ENCODE data around the gene KLHL17. TPM values are rescaled to one million over a fixed set of nuclear protein-coding genes. Genes with fewer than 3 reads are reported as not detected.

The KLHL17 gene
- total and polyA plus RNA-seq, 9 of the 15 experiments (the other 6 are each of a cell fraction or from before 2014, with no cell fraction given) = 0.14 to 84.8 (median 13.0) TPM

DNA sequence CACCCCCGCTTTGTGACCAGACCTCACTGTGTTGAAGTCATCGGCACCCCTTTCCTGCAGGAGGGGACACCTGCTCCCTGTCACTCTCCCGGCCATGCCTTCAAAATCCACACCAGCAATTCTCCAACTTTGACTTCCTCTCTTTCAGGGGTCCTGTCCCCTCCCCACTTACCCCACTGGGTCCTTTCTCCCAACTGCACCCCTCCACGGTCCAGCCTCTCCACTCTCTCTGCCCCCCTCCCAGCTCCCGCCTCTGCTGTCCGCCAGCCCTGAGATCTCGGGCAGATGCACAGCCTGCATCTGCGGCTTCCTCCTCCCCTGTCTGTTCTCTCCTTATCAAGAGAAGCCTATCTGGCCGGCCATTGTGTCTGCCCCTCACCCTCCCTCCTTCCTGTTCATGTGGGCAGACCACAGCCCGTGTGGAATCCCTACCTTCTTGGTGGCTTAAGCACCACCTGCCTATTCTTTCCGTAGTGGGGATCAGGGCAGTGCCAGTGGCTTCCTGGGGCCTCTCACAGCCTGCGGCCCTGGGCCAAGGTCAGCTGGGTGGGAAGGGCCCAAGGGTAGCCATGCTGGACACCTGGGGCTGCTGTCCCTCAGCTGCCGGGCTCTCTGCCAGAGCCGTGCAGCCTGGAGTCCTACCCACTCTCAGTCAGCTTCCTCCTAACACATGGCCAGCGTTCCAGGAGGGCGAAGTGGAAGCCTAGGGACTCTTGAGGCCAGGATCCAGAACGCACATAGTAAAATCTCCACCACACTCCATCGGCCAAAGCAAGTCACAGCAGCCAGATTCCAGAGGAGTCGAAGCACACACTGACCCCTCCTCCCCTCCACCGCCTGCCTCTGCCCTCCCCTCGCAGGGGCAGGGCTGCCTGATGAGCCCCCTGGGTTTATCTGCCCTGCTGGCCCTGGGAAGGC, 44.7 kb downstream of the KLHL17 start (continued):
- TF ChIP-seq, protein P1, sequence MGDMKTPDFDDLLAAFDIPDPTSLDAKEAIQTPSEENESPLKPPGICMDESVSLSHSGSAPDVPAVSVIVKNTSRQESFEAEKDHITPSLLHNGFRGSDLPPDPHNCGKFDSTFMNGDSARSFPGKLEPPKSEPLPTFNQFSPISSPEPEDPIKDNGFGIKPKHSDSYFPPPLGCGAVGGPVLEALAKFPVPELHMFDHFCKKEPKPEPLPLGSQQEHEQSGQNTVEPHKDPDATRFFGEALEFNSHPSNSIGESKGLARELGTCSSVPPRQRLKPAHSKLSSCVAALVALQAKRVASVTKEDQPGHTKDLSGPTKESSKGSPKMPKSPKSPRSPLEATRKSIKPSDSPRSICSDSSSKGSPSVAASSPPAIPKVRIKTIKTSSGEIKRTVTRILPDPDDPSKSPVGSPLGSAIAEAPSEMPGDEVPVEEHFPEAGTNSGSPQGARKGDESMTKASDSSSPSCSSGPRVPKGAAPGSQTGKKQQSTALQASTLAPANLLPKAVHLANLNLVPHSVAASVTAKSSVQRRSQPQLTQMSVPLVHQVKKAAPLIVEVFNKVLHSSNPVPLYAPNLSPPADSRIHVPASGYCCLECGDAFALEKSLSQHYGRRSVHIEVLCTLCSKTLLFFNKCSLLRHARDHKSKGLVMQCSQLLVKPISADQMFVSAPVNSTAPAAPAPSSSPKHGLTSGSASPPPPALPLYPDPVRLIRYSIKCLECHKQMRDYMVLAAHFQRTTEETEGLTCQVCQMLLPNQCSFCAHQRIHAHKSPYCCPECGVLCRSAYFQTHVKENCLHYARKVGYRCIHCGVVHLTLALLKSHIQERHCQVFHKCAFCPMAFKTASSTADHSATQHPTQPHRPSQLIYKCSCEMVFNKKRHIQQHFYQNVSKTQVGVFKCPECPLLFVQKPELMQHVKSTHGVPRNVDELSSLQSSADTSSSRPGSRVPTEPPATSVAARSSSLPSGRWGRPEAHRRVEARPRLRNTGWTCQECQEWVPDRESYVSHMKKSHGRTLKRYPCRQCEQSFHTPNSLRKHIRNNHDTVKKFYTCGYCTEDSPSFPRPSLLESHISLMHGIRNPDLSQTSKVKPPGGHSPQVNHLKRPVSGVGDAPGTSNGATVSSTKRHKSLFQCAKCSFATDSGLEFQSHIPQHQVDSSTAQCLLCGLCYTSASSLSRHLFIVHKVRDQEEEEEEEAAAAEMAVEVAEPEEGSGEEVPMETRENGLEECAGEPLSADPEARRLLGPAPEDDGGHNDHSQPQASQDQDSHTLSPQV (IDR thresholded peaks at IDR 0.05) = peak; percentile 87
- TF ChIP-seq ZBTB11 (CRISPR knock-in tag; IDR thresholded peaks at IDR 0.05) = peak in 1 of 3 experiments; percentile 86; a peak in 2 of 6 replicates
- TF ChIP-seq ARID3B (CRISPR knock-in tag; IDR thresholded peaks at IDR 0.05; ENCODE audit: borderline replicate concordance) = no peak
- 0 out of 2 replicates have a peak, but pooled peaks have one; percentile 24 for TF ChIP-seq PHB (CRISPR knock-in tag; IDR thresholded peaks at IDR 0.05)
- no peak for TF ChIP-seq POLR2B (IDR thresholded peaks at IDR 0.05; ENCODE audit: low read depth, partially characterized antibody)
- TF ChIP-seq, protein P2, sequence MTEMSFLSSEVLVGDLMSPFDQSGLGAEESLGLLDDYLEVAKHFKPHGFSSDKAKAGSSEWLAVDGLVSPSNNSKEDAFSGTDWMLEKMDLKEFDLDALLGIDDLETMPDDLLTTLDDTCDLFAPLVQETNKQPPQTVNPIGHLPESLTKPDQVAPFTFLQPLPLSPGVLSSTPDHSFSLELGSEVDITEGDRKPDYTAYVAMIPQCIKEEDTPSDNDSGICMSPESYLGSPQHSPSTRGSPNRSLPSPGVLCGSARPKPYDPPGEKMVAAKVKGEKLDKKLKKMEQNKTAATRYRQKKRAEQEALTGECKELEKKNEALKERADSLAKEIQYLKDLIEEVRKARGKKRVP (CRISPR knock-in tag; IDR thresholded peaks at IDR 0.05) = peak; percentile 75; the same call in 1 of the 2 replicates
- no peak for TF ChIP-seq RBM39 (optimal IDR thresholded peaks at IDR 0.05; ENCODE audit: low read depth, low read length)
- TF ChIP-seq PTBP1 (IDR thresholded peaks at IDR 0.05; ENCODE audit: low read depth, low read length) = no peak
- peak; percentile 97 for TF ChIP-seq SMAD4 (CRISPR knock-in tag; conservative IDR thresholded peaks at IDR 0.05)
- TF ChIP-seq, protein P3, sequence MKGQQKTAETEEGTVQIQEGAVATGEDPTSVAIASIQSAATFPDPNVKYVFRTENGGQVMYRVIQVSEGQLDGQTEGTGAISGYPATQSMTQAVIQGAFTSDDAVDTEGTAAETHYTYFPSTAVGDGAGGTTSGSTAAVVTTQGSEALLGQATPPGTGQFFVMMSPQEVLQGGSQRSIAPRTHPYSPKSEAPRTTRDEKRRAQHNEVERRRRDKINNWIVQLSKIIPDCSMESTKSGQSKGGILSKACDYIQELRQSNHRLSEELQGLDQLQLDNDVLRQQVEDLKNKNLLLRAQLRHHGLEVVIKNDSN (CRISPR knock-in tag; IDR thresholded peaks at IDR 0.05) = 0 out of 2 replicates have a peak, but pooled peaks have one; percentile 4
- peak; percentile 83 for TF ChIP-seq GATA2 (CRISPR knock-in tag; IDR thresholded peaks at IDR 0.05)
- no peak for TF ChIP-seq FOXJ3 (CRISPR knock-in tag; IDR thresholded peaks at IDR 0.05)
- no peak; the same call in 1 of the 2 replicates for TF ChIP-seq HDGF (IDR thresholded peaks at IDR 0.05)
- TF ChIP-seq ZNF384 (IDR thresholded peaks at IDR 0.05; ENCODE audit: low read depth, low read length) = no peak
- no peak for TF ChIP-seq ZNF316 (IDR thresholded peaks at IDR 0.05)
- no peak for TF ChIP-seq RB1 (IDR thresholded peaks at IDR 0.05; ENCODE audit: low read depth)
